Panc1 (cell line): ENCODE data around the gene PHF2.

Experiments
- CTCF ChIP-seq: fragments of 450-650 bp; IDR thresholded peaks from 2 replicates; pipeline ENCODE4 v1.5.1; 2017; ENCODE audit warnings: mild to moderate bottlenecking
- REST ChIP-seq, 2 experiments: IDR thresholded peaks; 2 replicates each; pipeline ENCODE4 v1.6.1; 2011 to 2012; ENCODE audit warnings: low read depth in 2 of 2, control low read depth in 1 of 2, low read length in 1 of 2, mild to moderate bottlenecking in 1 of 2, moderate library complexity in 1 of 2; ENCODE audit not compliant: insufficient read depth in 1 of 2
- SIN3A ChIP-seq: IDR thresholded peaks from 2 replicates; pipeline ENCODE4 v1.6.1; 2012; ENCODE audit warnings: low read depth, mild to moderate bottlenecking, low read length, moderate library complexity, borderline replicate concordance; ENCODE audit not compliant: insufficient read depth
- TCF7L2 ChIP-seq: IDR thresholded peaks from 2 replicates; pipeline ENCODE4 v1.6.1; 2011; ENCODE audit warnings: mild to moderate bottlenecking, low read depth, low read length, inconsistent platforms

GRCh38 chr9:93585259-93585658 is 8.9 kb downstream of the PHF2 start:
- TF ChIP-seq CTCF, result no peak
- no peak for TF ChIP-seq TCF7L2
- TF ChIP-seq REST (IDR thresholded peaks at IDR 0.05; ENCODE audit: insufficient read depth in 1 of 2, low read depth in 2 of 2, low read length in 1 of 2), result no peak
- TF ChIP-seq SIN3A, result no peak
